HG02885 (cell line): ENCODE results near the gene PKP1.
"Not testable (repeated sequence)": the region's sequence is repeated elsewhere in the genome, so short reads cannot be mapped to it uniquely, and the experiment has no call there.

Experiments used
- ATAC-seq: cut with Tn5 transposase; IDR thresholded peaks from one replicate; pipeline ENCODE4 v1.9.1; 2021; ENCODE audit warnings: mild to moderate bottlenecking; ENCODE audit not compliant: unreplicated experiment, poor library complexity

Gene PKP1, protein sequence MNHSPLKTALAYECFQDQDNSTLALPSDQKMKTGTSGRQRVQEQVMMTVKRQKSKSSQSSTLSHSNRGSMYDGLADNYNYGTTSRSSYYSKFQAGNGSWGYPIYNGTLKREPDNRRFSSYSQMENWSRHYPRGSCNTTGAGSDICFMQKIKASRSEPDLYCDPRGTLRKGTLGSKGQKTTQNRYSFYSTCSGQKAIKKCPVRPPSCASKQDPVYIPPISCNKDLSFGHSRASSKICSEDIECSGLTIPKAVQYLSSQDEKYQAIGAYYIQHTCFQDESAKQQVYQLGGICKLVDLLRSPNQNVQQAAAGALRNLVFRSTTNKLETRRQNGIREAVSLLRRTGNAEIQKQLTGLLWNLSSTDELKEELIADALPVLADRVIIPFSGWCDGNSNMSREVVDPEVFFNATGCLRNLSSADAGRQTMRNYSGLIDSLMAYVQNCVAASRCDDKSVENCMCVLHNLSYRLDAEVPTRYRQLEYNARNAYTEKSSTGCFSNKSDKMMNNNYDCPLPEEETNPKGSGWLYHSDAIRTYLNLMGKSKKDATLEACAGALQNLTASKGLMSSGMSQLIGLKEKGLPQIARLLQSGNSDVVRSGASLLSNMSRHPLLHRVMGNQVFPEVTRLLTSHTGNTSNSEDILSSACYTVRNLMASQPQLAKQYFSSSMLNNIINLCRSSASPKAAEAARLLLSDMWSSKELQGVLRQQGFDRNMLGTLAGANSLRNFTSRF

DNA sequence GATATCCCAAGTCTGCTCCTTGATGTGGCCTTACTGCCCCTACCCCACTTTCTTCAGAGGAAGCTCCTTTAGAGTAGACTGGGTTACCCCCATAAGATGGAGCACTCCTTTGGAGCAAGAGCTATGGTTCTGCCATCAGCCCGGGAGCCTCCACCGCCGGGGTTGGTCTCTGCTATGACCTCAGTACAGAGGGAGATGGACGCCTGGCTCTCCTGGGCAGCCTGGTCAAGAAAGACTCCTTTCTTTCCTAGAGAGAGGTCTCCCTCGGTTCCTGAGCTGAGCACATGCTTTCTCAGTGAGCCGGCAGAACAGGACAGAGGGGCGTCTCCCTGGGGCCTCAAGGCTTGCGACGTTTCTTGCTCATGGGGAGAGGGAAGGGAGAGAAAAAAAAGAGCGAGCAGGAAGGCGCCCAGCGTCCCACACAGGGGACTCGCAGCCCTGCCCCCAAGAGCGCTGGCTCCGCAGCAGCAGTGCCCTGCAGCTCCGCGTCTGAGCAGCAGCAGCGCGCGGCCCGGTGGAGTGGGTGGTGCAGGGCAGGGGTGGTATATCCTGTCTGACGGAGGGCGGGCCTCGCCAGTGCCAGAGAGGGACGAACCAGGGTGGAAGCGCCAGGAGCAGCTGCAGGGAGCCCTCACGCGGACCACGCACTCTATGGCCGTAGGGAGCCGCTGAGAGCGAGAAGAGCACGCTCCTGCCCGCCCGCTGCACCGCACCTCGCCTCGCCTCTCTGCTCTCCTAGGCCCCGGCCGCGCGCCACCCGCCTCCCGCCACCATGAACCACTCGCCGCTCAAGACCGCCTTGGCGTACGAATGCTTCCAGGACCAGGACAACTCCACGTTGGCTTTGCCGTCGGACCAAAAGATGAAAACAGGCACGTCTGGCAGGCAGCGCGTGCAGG, at the start of gene PKP1:
PKP1 (plus strand) TSS at position 576 of the 899 bp plus-strand sequence; CDS start at position 773, 197 bp downstream.
- no peak for ATAC-seq

DNA sequence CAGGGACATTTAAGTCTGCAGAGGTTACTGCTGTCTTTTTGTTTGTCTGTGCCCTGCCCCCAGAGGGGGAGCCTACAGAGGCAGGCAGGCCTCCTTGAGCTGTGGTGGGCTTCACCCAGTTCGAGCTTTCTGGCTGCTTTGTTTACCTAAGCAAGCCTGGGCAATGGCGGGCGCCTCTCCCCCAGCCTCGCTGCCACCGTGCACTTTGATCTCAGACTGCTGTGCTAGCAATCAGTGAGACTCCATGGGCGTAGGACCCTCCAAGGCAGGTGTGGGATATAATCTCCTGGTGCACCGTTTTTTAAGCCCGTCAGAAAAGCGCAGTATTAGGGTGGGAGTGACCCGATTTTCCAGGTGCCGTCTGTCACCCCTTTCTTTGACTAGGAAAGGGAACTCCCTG, 43.7 kb upstream of the PKP1 start:
- not testable (repeated sequence) for ATAC-seq

DNA sequence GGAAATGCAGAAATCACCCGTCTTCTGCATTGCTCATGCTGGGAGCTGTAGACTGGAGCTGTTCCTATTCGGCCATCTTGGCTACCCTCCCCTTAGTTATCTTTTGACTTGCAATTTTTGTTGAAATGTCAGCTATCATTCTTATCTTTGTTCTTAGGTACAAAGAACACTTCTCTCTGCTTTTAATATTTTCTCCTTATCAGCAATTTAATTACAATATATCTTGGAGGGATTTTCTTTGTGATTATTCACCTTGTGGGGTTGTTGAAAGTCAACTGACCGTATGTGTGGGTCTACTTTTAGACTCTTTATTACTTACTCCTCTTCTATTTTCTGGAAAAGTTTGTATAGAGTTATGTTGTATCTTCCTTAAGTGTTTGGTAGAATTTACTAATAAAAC, 43.1 kb upstream of the PKP1 start:
- ATAC-seq, result no peak

DNA sequence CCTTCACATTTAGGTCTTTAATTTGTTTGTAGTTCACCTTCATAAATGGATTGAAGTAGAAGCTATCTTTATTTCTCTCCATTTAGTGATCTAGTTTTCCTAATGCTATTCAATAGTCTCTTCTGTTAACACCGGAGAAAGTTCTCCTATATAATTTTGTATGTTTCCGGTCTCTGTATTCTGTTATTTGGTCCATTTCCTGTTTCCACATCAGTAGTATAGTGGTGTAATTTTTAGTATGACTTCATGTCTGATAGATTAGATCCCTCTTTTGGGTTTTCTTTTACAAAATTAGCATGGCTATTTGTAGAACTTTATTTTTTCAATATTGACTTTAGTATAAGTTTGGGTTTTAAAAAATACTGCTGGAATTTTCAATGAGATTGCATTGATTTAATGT, 41.6 kb upstream of the PKP1 start:
- no peak for ATAC-seq

DNA sequence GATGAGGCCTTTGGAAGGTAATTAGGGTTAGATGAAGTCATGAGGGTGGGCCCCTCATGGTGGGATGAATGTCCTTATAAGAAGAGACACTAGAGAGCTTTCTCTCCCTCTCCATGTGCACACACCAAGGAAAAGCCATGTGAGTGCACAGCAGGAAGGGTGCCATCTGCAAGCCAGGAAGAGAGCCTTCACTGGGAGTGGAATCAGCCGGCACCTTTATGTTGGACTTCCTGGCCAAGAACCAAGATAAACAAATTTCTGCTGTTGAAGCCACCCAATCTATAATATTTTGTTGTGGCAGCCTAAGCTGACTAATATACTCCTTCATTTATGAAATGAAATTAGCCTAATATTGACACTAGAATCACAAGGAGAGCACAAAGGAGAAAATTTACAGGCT, 38.2 kb upstream of the PKP1 start:
- ATAC-seq, result no peak

DNA sequence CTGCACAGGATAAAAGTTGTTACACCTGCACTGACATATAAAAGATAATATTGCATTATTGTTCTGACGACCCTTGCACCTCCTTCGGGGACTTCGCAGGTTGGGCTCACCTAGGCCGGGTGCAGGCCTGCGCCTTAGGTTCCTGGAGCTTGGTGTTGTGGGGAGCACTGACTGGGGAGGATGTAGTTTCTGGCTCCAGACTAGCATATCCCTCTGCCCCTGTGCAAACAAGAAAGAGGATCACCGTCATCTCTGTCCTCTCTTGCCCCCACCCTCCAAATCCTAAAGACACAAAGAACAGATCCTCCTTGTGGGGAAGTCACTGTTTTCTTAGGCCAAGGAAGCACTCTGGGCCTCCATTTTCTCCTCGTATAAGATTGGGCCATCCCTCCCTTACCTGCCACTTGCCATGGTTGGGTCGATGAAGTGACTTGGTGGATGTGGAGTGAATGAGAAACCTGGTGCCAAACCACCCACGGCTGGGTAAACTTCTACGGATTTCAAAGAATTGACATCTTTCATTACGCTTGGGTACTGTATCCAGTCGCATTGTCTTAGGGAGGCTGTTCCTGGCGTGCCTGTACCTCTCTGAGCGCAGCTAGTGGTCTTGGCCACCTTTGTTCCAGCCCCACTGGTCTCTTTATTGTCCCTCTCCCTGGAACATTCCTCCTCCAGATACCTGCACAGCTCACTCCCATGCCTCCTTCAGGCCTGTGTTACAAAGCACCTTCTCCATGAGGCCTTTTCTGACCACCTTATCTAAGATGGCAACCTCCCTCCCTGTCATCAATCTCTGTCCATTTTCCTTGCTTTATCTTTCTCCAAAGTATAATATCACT, 34.4 kb upstream of the PKP1 start:
- no peak for ATAC-seq

DNA sequence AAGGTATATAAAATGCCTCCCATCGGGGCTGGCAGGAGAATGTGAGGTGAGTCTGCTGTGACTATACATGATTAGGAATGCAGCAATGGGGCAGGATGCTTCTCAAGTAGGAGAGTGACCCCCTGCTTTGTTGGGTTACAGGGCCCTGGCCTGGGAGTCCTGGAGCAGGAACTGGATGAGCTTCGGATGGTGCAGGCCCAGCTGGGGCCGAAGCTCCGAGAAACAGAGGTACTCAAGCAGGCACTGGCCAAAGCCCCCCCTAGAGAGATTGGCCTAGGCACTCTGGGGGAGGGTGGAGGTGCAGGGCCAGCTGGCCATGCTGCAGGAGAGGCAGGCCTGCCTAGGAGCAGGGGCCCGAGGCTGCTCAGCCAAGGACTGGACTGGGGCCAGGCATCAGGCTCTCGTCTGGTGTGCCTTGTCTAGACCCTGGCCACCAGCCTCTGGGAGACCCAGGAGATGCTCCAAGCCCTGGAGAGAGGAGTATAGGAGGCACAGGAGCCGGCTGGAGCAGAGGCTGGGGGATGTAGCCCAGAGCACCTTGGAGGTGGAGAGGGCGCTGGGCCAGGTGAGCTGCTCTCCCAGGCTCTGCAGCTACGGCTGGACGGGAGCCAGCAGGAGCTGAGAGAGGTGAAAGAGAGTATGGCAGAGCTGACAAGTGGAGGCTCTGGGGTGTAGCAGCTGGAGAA, 32.8 kb upstream of the PKP1 start:
- no peak for ATAC-seq

DNA sequence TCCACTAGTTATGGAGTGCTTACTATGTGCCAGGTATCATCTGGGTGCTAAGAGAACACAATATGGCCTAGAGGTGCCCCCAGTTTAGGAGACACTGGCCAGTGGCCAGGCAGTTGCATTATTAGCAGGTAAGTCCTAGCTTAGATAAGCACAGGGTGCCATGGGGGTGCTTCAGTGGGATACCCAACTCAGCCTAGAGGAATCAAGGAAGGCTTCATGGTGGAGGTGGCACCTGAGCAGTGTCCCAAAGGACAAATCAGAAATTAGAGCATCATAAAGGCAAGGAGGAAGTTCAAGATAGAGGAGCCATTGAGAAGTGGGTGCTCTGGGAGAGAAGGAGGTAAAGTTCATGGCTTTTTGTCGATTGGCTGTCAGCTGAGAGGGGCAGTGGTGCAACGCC, 31.9 kb upstream of the PKP1 start:
- ATAC-seq, result no peak

DNA sequence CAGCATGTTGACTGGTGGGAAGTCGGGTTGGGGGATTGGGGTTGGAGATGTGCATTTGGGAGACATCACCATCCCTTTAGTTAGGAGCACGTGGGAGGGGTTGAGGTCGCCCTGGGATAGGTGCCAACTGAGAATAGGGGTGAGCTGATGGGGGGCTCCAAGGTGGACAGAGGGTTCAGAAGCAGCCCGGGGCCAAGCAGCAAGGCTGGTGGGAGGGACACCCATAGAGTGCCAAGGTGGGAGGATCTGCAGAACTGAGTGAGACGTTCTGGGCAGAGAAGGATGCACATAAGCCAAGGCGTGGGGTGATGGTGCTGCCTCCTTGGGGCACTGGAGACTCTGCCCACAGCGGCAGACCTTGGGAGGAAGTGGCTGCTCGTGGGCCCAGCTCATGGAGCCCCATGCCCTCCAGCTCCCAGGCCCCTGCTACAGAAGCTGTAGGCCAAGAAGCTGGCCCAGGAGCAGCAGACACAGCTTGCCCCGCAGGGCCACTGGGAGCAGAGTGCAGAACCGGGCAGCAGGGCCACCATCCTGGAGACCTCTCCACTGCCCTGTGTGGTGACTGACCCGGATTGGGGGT, 31.4 kb upstream of the PKP1 start:
- no peak for ATAC-seq

DNA sequence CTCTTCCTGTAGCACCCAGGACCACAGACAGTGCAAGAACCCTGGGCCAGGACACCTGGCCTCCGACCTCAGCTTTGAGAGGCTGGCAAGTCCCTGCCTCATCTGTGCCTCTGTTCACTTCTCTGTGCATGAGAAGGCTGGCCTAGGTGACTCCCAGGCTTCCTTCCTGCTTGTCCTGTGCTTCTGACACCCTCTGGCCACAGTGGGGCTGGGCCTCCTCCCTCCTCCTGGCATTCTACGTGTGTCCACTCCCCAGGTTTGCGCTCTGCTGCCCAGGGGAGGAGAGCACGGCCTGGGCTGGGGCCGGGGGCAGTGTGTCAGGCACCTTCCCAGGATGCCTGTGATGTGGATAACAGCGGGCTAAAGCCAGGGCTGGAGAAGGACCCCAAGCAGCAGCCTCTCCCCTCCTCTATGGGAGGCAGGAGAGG, 30.3 kb upstream of the PKP1 start:
- no peak for ATAC-seq

DNA sequence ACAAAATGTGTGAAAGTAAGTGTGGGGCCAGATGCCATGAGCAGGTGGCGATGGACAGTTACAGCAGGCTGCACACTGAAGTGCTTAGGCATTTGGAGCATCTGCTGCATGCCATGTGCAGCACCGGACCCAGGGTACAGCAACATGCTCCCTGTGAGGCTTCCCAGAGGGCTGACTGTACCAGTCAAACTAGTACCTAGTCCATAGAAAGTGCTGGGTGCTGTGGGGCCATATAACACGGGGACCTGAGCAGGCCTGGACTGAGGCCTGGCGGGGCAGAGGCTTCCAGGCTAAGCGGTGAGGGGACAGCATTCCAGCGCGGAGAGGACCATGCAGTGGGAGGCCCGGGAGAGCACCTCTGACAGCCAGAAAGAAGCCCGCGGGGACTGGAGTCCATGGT, 29.9 kb upstream of the PKP1 start:
- no peak for ATAC-seq

DNA sequence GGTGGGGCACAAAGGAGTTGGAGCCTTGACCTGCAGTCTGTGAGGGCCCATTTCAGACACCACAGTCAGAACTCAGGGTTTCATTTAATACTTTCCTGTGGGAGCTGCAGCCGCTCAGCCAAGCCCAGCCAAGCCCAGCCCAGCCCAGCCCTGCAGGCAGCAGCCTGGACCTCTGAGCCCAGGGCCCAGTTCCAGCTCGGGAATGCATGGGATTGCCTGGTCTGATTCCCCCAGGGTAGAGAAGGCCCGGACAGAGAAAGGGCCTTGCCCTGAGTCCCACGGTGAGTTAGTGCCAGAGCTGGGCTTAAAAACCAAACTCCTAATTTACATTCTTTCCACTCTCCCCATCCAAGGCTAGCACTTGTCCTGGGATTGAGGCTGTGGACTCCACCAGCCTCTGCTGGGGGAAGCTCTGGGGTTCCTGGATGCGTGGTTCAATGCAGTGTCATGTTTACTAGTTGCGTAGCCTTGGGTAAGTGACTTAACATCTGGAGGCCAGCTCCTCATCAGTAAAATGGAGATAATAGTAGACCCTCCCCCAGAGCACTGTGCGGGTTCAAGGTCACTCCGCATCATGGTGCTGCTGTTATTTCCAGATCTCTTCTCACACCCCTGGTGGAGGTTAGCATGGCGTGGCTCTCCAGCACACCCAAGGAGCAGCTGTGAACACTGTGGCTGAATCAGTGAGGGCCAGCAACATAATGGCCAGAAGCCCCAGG, 29.2 kb upstream of the PKP1 start:
- ATAC-seq, result no peak

DNA sequence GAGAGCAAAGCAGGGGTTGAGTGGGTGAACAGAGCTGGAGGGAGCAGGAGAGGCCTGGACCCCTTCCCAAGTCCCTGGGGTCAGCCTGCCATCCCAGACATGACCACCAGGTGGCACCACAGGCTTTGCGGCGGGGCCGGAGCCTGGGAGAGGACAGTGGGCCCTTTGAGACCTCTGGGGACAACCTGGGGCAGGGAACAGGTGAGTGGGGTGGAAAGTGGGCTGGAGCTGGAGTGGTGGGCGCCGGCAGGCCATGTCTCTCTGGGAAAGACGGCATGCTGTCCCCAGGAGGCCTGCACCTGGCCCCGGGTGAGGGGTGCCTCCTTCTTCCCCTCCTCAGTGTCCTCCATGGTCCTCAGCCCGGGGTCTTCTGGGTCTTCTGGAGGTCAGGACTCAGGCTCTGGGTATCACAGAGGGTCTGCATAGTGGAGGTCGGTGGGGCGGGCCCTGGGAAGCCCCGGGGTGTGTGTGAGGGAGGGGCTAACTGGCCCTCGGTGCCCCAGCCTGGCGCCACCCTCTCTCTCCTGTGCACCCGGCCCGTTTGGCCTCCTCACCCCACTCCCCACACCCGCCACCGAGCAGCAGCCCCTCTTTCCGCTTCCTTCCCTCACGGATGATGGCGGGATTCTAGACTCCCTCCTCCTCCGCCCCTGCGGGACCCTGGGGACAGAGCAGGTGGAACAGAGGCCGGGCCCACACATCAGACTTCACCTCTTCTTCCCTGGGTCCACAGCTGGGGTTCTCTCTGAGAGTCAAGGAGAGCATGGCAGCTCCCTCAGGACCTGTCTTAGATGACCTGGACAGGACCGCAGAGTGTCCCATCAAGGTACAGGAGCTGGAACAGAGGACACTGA, 28.5 kb upstream of the PKP1 start:
- ATAC-seq, result no peak

DNA sequence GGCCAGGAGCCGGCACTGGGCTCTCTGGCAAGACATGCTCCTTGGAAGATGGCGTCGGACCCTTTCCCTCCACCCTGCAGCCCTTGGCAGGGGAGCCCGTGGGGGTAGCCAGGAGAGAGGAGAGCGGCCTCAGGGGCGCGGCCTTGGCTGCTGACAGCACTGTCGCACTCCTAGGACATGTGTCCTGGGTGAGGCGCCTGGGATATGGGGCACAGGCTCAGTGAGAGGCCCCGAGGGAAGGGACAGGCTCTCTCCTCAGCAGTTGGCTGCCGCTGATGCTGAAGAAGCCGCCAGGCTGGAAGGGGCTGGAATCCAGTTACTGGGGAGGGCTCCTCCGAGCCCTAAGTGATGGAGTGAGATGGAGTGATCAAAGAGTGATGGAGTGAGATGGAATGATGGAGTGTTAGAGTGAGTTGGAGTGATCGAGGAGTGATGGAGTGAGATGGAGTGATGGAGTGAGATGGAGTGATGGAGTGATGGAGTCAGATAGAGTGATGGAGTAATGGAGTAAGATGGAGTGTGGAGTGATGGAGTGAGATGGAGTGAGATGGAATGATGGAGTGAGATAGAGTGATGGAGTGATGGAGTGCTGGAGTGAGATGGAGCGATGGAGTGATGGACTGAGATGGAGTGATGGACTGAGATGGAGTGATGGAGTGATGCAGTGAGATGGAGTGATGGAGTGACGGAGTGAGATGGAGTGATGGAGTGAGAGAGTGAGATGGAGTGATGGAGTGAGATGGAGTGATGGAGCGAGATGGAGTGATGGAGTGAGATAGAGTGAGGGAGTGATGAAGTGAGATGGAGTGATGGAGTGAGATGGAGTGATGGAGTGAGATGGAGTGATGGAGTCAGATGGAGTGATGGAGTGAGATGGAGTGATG, 27.6 kb upstream of the PKP1 start:
- ATAC-seq, result no peak

DNA sequence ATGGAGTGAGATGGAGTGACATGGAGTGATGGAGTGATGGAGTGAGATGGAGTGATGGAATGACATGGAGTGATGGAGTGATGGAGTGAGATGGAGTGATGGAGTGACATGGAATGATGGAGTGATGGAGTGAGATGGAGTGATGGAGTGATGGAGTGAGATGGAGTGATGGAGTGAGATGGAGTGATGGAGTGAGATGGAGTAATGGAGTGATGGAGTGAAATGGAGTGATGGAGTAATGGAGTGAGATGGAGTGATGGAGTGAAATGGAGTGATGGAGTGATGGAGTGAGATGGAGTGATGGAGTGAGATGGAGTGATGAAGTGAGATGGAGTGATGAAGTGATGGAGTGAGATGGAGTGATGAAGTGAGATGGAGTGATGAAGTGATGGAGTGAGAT, 25.2 kb upstream of the PKP1 start:
- not testable (repeated sequence) for ATAC-seq

DNA sequence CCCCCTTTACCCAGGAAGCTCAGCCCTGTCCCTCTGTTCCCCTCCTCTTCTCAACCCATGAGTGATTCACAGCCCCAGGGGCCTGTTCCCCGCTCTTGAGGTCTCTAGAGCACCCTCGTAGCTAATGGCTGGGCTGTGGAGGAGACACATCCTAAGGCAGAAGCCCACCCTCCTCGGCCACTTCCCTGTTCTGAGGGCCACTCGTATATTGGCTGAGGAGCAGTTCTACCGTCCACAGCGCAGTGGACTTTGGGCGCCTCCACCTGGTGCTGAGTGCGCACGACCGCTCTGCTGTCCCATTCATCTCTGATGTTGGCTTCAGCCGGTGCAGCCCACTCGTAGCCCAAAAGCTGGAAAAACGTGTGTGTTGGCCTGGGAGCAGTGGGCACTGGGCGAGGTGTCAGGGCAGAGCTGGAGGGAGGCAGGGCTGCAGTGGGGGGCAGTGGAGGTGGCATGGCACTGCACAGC, 24.5 kb upstream of the PKP1 start:
- no peak for ATAC-seq
